SK-N-SH treated with all-trans-retinoic acid at 6 μM for 48 hours (cell line): ENCODE measurements around the gene ZNF846.

Experiments
- GLIS3 ChIP-seq: fragments of 250-450 bp; sonication (Bioruptor Pico); IDR thresholded peaks from 2 replicates; pipeline ENCODE4 v1.5.0; 2020; ENCODE audit warnings: mild to moderate bottlenecking, moderate library complexity
- ISL1 ChIP-seq: fragments of 250-450 bp; sonication (Bioruptor Pico); IDR thresholded peaks from 2 replicates; pipeline ENCODE4 v2.1.2; 2022; ENCODE audit warnings: mild to moderate bottlenecking, moderate library complexity
- ZFP3 ChIP-seq: fragments of 250-450 bp; sonication (Bioruptor Pico); IDR thresholded peaks from 2 replicates; pipeline ENCODE4 v1.5.0; 2020; ENCODE audit warnings: mild to moderate bottlenecking, moderate library complexity
- ZNF70 ChIP-seq: fragments of 450-650 bp; formaldehyde crosslinking; IDR thresholded peaks from 2 replicates; pipeline ENCODE4 v1.5.0; 2020; ENCODE audit warnings: mild to moderate bottlenecking, moderate library complexity
- ZNF8 ChIP-seq: fragments of 450-650 bp; formaldehyde crosslinking; IDR thresholded peaks from 2 replicates; pipeline ENCODE4 v1.5.0; 2020; ENCODE audit warnings: mild to moderate bottlenecking, moderate library complexity

- TF ChIP-seq ZFP3 (CRISPR knock-in tag) = no peak
- no peak for TF ChIP-seq ZNF70
- no peak for TF ChIP-seq ZNF8
- no peak for TF ChIP-seq GLIS3
- no peak for TF ChIP-seq ISL1
Measured at GRCh38 chr19:9799162-9799561, 30.6 kb upstream of the ZNF846 start.
